ENCODE results near the gene SLC26A9.

The SLC26A9 gene

DNA sequence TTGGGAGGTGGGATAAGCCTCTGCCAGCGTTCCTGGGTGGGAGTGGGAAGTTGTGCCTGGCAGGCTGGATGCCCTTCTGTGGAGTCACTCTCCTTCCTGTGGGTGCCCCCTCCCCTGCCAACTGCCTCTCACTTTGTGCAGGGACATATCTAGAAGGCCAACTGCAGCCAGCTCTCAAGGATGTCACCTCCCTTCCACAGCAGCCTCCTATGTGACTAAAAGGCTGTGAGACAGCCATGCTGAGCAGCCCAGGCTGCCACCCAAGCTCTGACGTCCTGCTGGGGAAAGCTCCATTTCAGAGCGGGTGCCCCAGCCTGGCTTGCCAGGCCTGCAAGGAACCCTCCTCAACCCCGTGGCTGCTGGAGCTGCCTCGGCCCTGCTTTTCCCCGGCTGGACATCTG lies 19.6 kb upstream of the SLC26A9 start:
- TF ChIP-seq SIN3A (IDR thresholded peaks at IDR 0.05; ENCODE audit: borderline replicate concordance, insufficient read depth, low read length) (no peak), REST (IDR thresholded peaks at IDR 0.05; ENCODE audit: insufficient read depth in 1 of 2, low read depth in 2 of 2, low read length in 2 of 2) (no peak), POLR2AphosphoS5 (IDR thresholded peaks at IDR 0.05; ENCODE audit: low read depth, low read length) (no peak), FOXP2 (optimal IDR thresholded peaks at IDR 0.05; ENCODE audit: borderline replicate concordance, extremely low read depth, extremely low read length, insufficient read depth) (no peak), TAF1 (IDR thresholded peaks at IDR 0.05; ENCODE audit: borderline replicate concordance, insufficient read depth, low read length) (no peak)

GRCh38 chr1:205961991-205962820 lies 18.9 kb upstream of the SLC26A9 start:
- no peak for TF ChIP-seq REST (IDR thresholded peaks at IDR 0.05; ENCODE audit: insufficient read depth in 1 of 2, low read depth in 2 of 2, low read length in 2 of 2)
- no peak for TF ChIP-seq POLR2AphosphoS5 (IDR thresholded peaks at IDR 0.05; ENCODE audit: low read depth, low read length)
- no peak for TF ChIP-seq SIN3A (IDR thresholded peaks at IDR 0.05; ENCODE audit: borderline replicate concordance, insufficient read depth, low read length)
- no peak for TF ChIP-seq FOXP2 (optimal IDR thresholded peaks at IDR 0.05; ENCODE audit: borderline replicate concordance, extremely low read depth, extremely low read length, insufficient read depth)
- TF ChIP-seq TAF1 (IDR thresholded peaks at IDR 0.05; ENCODE audit: borderline replicate concordance, insufficient read depth, low read length), result no peak

GRCh38 chr1:205961405-205961804 lies 18.1 kb upstream of the SLC26A9 start:
- no peak for TF ChIP-seq REST (IDR thresholded peaks at IDR 0.05; ENCODE audit: insufficient read depth in 1 of 2, low read depth in 2 of 2, low read length in 2 of 2)
- TF ChIP-seq SIN3A (IDR thresholded peaks at IDR 0.05; ENCODE audit: borderline replicate concordance, insufficient read depth, low read length), result no peak
- no peak for TF ChIP-seq TAF1 (IDR thresholded peaks at IDR 0.05; ENCODE audit: borderline replicate concordance, insufficient read depth, low read length)
- TF ChIP-seq FOXP2 (optimal IDR thresholded peaks at IDR 0.05; ENCODE audit: borderline replicate concordance, extremely low read depth, extremely low read length, insufficient read depth), result no peak
- TF ChIP-seq POLR2AphosphoS5 (IDR thresholded peaks at IDR 0.05; ENCODE audit: low read depth, low read length), result no peak

DNA sequence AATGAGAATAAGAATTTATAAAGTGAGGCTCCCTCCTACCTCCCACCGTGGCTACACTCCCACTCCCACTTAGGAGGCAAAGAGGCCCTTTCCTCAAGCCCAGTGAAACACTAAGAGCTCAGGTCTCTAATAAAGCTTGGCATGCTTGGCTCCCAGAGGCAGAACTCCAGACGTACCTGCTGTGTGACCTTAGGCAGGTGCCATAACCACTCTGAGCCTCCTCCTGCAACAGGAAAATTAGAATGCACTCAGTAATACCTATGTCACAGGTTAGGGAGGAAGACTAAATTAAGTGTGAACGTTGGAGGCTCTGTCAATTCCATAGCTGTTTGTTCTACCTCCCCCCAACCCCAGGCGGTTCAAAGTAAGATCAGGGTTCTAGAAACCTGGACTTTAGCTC lies 16.5 kb upstream of the SLC26A9 start:
- TF ChIP-seq FOXP2 (optimal IDR thresholded peaks at IDR 0.05; ENCODE audit: borderline replicate concordance, extremely low read depth, extremely low read length, insufficient read depth), result no peak

GRCh38 chr1:205955499-205955898 lies 12.2 kb upstream of the SLC26A9 start:
- TF ChIP-seq SIN3A (IDR thresholded peaks at IDR 0.05; ENCODE audit: borderline replicate concordance, insufficient read depth, low read length), result no peak
- TF ChIP-seq POLR2AphosphoS5 (IDR thresholded peaks at IDR 0.05; ENCODE audit: low read depth, low read length), result no peak
- no peak for TF ChIP-seq FOXP2 (optimal IDR thresholded peaks at IDR 0.05; ENCODE audit: borderline replicate concordance, extremely low read depth, extremely low read length, insufficient read depth)
- TF ChIP-seq REST (IDR thresholded peaks at IDR 0.05; ENCODE audit: insufficient read depth in 1 of 2, low read depth in 2 of 2, low read length in 2 of 2), result no peak
- TF ChIP-seq TAF1 (IDR thresholded peaks at IDR 0.05; ENCODE audit: borderline replicate concordance, insufficient read depth, low read length), result no peak

All from PFSK-1 (cell line).